Loucy (cell line): ENCODE results near the gene VWA8.

Experiments used
- H2AFZ ChIP-seq: fragments of 200-600 bp; sonication (generic); 2 replicates; pipeline ENCODE4 v1.6.0; 2016; ENCODE audit warnings: antibody characterized with exemption, mild to moderate bottlenecking, low read length, moderate library complexity
- H3F3A ChIP-seq: fragments of 200-600 bp; 2 replicates; pipeline ENCODE4 v1.6.0; 2016; ENCODE audit warnings: antibody characterized with exemption, low read depth, mild to moderate bottlenecking
- H3K27me3 ChIP-seq: fragments of 200-600 bp; sonication (generic); 2 replicates; pipeline ENCODE4 v1.6.1; 2014; ENCODE audit warnings: low read length, mild to moderate bottlenecking; ENCODE audit not compliant: insufficient read depth, poor library complexity, severe bottlenecking
- H3K36me3 ChIP-seq: fragments of 200-600 bp; sonication (generic); 2 replicates; pipeline ENCODE4 v1.6.1; 2016; ENCODE audit warnings: low read length; ENCODE audit not compliant: insufficient read depth
- H3K4me1 ChIP-seq: fragments of 200-600 bp; sonication (generic); 2 replicates; pipeline ENCODE4 v1.5.1; 2014; ENCODE audit warnings: low read length, mild to moderate bottlenecking; ENCODE audit not compliant: insufficient read depth, poor library complexity, severe bottlenecking
- H3K4me2 ChIP-seq: fragments of 200-600 bp; sonication (generic); 2 replicates; pipeline ENCODE4 v1.6.0; 2014; ENCODE audit warnings: antibody characterized with exemption, low read length, low read depth, mild to moderate bottlenecking; ENCODE audit not compliant: poor library complexity, severe bottlenecking
- H3K4me3 ChIP-seq: fragments of 200-600 bp; sonication (generic); 2 replicates; pipeline ENCODE4 v1.5.1; 2014; ENCODE audit warnings: low read length, mild to moderate bottlenecking, mixed read lengths; ENCODE audit not compliant: poor library complexity, severe bottlenecking
- H3K79me2 ChIP-seq: fragments of 200-600 bp; sonication (generic); 2 replicates; pipeline ENCODE4 v1.6.1; 2014; ENCODE audit warnings: low read length; ENCODE audit not compliant: insufficient read depth
- H3K9ac ChIP-seq: fragments of 200-600 bp; sonication (generic); 2 replicates; pipeline ENCODE4 v1.6.0; 2014; ENCODE audit warnings: mild to moderate bottlenecking, low read depth, low read length, moderate library complexity; ENCODE audit not compliant: poor library complexity, severe bottlenecking
- H3K9me2 ChIP-seq: fragments of 200-600 bp; sonication (generic); replicated peaks from 2 replicates; pipeline ENCODE4 v1.6.1; 2016; ENCODE audit warnings: low read depth, low read length, mixed read lengths
- H3K9me3 ChIP-seq: fragments of 200-600 bp; sonication (generic); 2 replicates; pipeline ENCODE4 v1.6.1; 2014; ENCODE audit warnings: mild to moderate bottlenecking, antibody characterized with exemption, low read length, low read depth; ENCODE audit not compliant: insufficient read depth
- H4K20me1 ChIP-seq: fragments of 200-600 bp; sonication (generic); 2 replicates; pipeline ENCODE4 v1.6.0; 2014; ENCODE audit warnings: antibody characterized with exemption, low read length, mild to moderate bottlenecking; ENCODE audit not compliant: insufficient read depth, poor library complexity, severe bottlenecking
- EZH2phosphoT487 ChIP-seq: fragments of 200-600 bp; IDR thresholded peaks from 2 replicates; pipeline ENCODE4 v1.6.1; 2018; ENCODE audit warnings: antibody characterized with exemption, mild to moderate bottlenecking, moderate library complexity, borderline replicate concordance
- TF ChIP-seq, protein P1 (sequence below): fragments of 200-600 bp; sonication (generic); conservative IDR thresholded peaks from 2 replicates; pipeline ENCODE4 v1.5.1; 2014; ENCODE audit warnings: mild to moderate bottlenecking, antibody characterized with exemption, low read length

The VWA8 gene

DNA sequence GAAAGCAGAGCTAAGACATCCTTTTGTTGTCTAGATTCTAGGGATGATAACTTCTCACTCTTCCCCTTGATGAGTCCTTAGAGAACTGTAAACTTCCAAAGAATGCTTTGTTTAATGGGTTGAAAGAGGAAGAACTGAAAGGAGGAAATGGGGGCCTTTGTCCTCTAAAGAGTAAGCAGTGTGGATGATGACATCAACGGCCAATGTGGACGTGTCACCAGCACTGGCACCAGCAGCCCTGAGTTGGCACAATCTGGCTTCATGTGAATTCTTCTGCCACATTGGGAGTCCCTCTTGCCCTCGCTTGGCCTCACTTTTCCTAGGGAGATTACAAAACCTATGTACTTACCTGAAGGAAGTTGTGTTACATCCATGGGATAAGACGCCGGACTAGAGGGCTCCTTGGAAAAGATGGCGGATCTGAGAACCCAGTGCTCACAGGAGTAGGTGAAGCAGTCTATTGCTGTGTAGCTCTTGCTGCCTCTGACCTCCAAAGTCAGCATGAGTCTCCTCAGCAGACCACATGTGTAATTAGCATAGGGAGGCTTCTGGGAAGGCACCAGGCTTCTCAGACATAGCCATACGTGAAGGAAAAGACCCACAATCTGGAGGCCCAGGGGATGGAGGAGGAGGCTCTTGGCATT lies 440.8 kb downstream of the VWA8 start:
- no peak overlapping the region for H3K9ac ChIP-seq
- no peaks in the 10 kb centered on the region for H3K27me3 ChIP-seq
- no peaks in the 10 kb centered on the region for H3K9me3 ChIP-seq
- TF ChIP-seq, protein P1, sequence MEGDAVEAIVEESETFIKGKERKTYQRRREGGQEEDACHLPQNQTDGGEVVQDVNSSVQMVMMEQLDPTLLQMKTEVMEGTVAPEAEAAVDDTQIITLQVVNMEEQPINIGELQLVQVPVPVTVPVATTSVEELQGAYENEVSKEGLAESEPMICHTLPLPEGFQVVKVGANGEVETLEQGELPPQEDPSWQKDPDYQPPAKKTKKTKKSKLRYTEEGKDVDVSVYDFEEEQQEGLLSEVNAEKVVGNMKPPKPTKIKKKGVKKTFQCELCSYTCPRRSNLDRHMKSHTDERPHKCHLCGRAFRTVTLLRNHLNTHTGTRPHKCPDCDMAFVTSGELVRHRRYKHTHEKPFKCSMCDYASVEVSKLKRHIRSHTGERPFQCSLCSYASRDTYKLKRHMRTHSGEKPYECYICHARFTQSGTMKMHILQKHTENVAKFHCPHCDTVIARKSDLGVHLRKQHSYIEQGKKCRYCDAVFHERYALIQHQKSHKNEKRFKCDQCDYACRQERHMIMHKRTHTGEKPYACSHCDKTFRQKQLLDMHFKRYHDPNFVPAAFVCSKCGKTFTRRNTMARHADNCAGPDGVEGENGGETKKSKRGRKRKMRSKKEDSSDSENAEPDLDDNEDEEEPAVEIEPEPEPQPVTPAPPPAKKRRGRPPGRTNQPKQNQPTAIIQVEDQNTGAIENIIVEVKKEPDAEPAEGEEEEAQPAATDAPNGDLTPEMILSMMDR = no peak
- TF ChIP-seq EZH2phosphoT487 = no peak
- no peaks in the 10 kb centered on the region for H4K20me1 ChIP-seq
- H3K4me3 ChIP-seq = no peak overlapping the region
- H3K4me2 ChIP-seq = no peak overlapping the region
- no peaks in the 10 kb centered on the region for H3F3A ChIP-seq
- H3K79me2 ChIP-seq = no peaks in the 10 kb centered on the region
- no peaks in the 10 kb centered on the region for H3K9me2 ChIP-seq
- H3K4me1 ChIP-seq = no peaks in the 10 kb centered on the region
- no peak overlapping the region for H2AFZ ChIP-seq
- no peaks in the 10 kb centered on the region for H3K36me3 ChIP-seq
